Activated CD4-positive, alpha-beta T cell treated with anti-CD3 and anti-CD28 coated beads, Interleukin-2, amount 50 U/mL, for 1 hour (primary cell): Measurements from ENCODE around the gene PRKCZ.

ENCODE experiments used
- DNase-seq: peaks from one replicate; pipeline ENCODE4 v3.0.0-alpha.2; 2020

Gene PRKCZ

DNA sequence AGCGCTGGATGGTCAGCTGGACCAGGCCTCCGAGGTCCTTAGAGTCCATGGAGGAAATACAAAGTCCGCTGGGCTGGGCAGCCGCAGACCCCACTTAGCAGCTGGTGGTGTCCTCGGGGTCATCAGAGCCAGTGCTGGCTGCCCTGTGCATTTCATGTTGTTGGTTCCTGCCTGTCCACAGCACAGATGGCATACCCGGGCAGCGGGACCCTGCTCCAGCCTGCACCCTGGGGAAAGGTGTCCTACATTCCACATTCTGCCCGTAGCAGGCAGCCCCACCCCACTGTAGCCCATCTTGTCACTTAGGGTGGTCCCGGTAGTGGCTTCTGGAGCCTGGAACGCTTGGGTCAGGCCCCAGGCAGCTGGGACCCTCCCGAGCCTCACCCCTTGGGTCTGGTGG is 19.8 kb downstream of the PRKCZ start:
- no peak for DNase-seq

DNA sequence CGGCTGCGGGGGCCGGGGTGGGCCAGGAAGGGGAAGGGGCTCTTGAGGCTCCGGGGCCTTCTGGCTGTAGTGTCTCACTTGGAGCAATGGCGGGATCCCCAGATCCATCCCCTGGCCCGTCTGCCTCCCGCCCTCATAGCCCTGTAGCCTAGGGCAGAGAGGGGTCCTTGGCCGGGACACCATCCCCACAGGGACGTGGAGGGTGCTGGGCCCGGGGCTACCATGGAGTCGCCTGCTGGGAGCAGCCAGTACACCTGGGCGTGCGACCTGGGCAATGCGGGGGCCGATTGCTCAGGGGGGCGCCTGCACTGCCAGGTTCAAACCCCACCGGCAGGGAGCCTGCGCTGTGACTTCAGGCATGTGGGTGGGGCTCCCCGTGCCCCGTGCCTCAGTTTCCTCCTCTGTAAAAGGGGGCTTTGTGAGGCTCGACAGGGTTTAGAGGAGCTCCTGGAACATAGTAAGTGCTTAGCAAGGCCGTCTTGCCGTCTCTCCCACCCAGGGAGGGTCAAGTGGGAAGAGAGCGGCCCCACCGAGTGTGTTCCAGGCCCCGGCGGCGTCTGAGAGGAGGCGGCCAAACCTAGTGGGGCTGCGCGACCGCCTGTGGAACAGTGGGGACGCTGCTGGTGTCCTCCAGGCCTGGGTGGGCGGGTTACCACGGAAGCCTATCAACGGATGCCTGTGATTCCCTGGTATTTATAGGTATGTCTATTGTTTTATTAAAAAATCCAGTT is 20.8 kb downstream of the PRKCZ start:
- DNase-seq = no peak

DNA sequence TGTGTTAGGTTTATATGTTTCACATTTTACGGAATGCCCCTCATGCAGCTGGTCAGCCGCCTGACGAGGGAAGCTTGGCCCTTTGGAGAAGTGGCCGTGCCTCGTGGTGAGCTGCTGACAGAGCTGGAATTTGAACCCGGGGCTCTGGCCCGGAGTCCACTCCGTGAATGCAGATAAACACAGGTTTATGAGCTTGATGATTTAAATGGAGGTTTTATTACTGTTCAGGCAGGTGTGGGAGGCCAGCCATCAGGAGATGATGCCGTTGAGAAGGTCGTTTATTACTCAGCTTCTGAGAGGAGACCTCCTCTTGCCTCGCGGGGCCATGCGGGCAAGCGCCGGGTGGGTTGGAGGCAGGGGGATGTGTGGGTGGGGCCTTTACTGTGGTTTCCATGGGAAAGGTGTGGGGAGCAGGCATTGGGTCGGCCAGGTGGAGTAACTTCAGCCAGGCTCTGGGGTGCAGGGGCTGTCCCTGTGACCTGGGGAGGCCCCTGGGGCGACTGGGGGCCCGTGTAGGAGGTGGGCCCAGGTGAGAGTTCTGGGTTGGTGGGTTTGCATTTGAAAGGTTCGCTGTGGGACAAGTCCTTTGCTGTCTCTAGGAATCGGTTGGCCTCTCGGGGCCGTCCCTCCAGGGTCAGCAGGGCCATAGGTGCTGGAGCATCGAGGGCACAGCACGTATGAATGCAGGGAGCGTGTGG is 22.0 kb downstream of the PRKCZ start:
- no peak for DNase-seq

DNA sequence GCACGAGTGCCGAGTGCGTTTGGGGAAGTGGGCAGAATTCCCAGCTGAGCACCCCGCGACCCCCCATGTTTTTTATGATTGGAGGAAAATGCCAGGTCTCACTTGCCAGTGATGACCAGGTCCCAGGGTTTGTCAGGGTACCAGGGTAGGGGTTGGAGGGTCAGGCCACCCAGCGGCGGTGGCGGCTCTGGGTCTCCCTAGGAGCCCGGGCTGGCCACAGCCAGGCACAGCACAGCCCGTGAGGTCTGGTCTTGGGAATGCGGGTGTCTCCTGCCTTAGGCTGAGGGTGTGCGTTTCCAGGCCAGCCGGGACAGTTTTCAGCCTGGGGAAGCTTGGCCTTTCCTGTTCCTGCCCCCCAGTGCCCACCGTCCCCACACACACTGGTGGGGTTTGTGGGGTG is 22.7 kb downstream of the PRKCZ start:
- no peak for DNase-seq

GRCh38 chr1:2073382-2074230 is 23.4 kb downstream of the PRKCZ start:
- DNase-seq = no peak

GRCh38 chr1:2074396-2074795 is 24.2 kb downstream of the PRKCZ start:
- DNase-seq = no peak

DNA sequence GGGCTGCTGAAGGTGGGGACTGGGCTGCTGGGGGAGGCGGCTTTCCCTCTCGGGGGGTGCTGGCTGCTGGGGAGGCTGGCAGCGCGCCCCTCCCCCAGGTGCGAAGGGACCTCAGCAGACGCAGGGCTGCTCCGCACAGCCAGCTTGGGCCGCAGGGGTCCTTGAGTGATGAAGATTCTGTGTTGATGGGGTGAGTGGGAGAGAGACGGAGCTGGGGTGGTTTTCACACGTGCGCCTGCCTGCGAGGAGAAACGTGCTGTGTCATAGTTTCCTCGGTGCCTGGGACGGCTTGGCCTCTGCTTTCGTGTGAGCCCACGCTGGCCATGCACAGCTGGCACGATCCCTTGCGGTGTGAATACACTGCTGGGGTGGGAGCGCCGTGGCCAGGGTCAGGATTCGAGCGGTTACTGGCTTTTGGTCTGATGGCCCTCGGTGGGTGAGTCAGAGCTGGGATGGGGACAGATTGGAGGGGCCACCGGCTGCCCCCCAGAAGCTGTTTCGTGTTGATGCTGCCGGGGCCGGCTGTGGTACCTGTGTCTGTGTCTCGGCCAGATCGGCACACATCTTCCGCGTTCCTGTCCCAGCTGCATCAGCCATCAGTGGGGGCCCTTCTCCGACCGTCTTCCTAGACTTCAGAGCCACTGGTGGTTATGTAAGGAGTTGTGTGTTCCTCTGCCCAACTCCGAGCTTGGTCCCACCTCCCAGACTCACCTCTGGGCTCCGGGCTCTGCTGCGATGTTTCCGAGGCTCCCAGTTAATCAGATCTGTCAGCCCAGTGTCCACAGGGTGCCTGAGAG is 24.9 kb downstream of the PRKCZ start:
- no peak for DNase-seq

GRCh38 chr1:2076826-2077225 is 26.6 kb downstream of the PRKCZ start:
- no peak for DNase-seq

DNA sequence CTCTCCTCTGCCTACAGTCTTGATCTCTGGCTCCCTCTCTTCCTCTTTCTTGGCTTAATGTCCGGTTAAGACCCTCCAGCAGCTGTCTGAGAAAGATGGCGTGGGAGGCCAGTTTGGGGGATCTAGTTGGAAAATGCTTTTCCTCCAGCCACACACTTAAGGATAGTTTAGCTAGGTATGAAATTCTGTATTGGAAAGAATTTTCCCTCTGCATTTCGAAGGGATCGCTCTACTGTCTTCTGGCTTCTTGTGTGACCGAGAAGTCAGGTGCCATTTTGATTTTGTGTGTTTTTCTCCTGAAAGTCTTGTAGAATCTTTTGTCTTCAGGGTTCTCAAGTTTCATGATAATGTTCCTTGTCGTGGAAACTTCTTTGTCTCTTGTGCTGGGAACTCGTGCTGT is 28.0 kb downstream of the PRKCZ start:
- DNase-seq = no peak

DNA sequence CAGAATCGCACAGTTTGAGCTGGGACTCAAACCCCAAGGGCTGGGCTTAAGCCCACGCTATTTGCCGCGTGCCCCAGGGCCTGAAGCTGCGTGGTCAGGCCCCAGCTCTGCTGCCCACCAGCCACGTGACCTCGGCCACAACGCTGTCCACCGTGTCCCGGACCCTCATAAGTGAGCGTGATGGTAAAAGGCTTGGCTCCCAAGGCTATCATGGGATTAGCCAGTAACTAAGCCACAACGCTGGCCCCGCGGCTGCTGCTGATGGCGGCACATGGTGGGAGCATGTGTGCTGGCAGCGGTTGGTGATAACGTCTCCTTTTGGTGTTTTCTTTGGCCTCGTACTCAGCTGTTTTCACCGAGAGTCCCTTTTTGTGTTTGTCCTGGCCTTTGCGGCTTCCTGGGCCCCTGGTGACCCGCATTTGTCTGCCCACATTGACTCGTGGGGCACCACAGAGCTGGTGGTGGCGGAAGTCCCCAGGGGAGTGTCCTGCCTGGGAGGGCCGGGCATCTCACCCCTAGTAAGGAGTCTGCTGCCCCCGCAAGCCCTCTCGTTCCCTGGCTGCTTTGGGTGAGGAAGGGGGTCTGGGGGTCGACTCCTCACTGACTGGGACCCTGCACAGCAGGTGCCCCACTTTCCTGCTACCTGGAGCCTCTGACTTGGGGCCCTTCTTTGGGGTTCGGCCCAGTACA is 29.3 kb downstream of the PRKCZ start:
- DNase-seq = no peak

GRCh38 chr1:2080140-2080539 is 29.9 kb downstream of the PRKCZ start:
- DNase-seq = no peak

DNA sequence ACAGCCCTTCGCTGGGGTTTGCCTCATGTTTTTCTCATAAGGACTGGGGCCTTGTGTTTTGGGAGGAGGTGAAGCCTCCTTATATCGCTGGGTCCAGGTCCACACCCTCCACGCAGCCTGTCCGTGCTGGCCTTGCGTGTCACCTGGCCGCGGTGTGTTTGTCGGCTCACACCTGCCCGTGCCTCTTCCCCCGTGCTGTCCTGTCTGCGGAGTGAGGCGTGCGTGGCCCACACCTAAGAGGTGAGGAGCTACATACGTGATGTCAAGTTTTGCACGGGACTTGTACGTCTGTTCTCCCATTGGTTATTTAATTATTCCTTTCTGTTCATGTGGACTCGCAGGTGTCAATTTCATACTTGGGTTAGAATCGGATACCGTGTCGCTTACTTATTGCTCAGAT is 30.7 kb downstream of the PRKCZ start:
- no peak for DNase-seq

GRCh38 chr1:2081326-2081885 is 31.2 kb downstream of the PRKCZ start:
- no peak for DNase-seq

- DNase-seq = no peak
These were observed 31.9 kb downstream of the PRKCZ start for GRCh38 chr1:2082064-2082463.

DNA sequence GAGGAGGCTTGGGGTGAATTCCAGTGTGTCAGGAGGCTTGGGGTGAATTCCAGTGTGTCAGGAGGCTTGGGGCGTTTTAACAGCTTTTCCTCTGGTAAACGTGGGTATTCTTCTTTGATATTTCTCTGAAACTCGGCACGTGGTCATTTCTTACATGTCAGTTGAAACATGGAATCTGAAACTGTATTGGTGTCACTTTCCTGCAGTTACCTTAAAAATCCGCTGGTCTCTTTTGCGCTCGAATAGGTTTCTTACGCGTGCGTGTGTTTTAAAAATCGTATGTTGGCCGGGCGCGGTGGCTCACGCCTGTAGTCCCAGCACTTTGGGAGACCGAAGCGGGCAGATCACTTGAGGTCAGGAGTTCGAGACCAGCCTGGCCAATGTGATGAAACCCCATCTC is 33.5 kb downstream of the PRKCZ start:
- no peak for DNase-seq

- DNase-seq = no peak
These were observed 34.1 kb downstream of the PRKCZ start for GRCh38 chr1:2084306-2084705.

GRCh38 chr1:2085080-2085479 is 34.9 kb downstream of the PRKCZ start:
- no peak for DNase-seq

DNA sequence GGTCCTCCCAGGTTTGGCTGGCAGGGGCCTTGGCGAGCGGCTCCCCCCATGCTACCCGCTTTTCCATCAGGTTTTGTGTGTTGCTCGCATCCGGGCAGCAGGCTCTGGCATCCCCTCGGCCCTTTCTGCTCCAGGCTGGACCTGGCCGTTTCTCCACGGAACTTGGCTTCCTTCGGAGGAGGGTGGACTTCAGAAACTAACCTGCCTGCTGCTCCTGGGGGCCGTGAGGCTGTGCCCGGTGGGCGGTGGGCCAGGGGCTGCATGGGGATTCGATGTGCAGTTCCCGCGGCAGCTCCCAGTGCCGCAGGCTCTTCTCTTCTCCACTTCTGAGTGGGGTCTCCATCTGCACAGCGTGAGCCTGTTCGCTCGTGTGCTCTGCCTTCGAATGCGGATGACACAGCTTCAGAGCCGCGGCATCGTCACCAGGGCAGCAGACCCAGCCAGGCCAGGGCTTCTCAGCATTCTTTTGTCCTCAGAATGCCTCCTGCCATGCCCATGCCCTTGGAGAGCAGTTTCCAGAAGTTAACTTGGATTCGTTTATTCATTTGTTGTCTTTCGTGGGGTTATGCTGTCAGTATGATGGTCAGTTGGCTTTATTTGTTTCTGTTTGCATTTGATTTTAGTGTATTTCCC is 36.4 kb downstream of the PRKCZ start:
- DNase-seq = no peak

- no peak for DNase-seq
These were observed 37.6 kb downstream of the PRKCZ start for GRCh38 chr1:2087766-2088165.

- no peak for DNase-seq
These were observed 38.2 kb downstream of the PRKCZ start for GRCh38 chr1:2088458-2088857.

- no peak for DNase-seq
These were observed 38.8 kb downstream of the PRKCZ start for GRCh38 chr1:2089051-2089450.
